Lower leg skin (tissue), 4 donors: ENCODE data around the gene FABP1. TPM values are rescaled to one million over a fixed set of nuclear protein-coding genes. Genes with fewer than 3 reads are reported as not detected.

Experiments
- DNase-seq, 2 donors: peaks; one replicate each; pipeline ENCODE4 v3.0.0-alpha.2; 2019; ENCODE audit warnings: low spot score in 2 of 2
- H3K4me3 ChIP-seq: fragments of 200-600 bp; sonication (generic); 2 replicates; pipeline ENCODE4 v1.5.1; 2017; ENCODE audit warnings: mild to moderate bottlenecking, low read depth; ENCODE audit not compliant: poor library complexity, severe bottlenecking
- CTCF ChIP-seq, 3 donors: fragments of 450-650 bp; IDR thresholded peaks; one replicate each; pipeline ENCODE4 v1.5.1; 2016; ENCODE audit warnings: antibody characterized with exemption in 3 of 3, mild to moderate bottlenecking in 3 of 3, moderate library complexity in 2 of 3
- POLR2A ChIP-seq, 2 donors: fragments of 450-650 bp; IDR thresholded peaks; one replicate each; pipeline ENCODE4 v1.6.1; 2016 to 2017; ENCODE audit warnings: antibody characterized with exemption in 2 of 2, mild to moderate bottlenecking in 1 of 2, moderate library complexity in 1 of 2
- WGBS, 2 donors: methylation state at CpG; one replicate each; pipeline ENCODE4 v1.1.5; 2018; 5-methylcytosine and 5-hydroxymethylcytosine counted together
- intact Hi-C: fragments of 100-400 bp; cut with DNase I; formaldehyde crosslinking; loops from one replicate; pipeline ENCODE4 v1.15.0; 2023; ENCODE audit warnings: low total_unique reads
- total RNA-seq, 4 donors: library from RNA; depleted of rRNA; stranded (reverse); fragments of >200 nt; gene quantifications; one replicate each; pipeline ENCODE4 v1.1.0, GENCODE V29; 2016

The FABP1 gene
- total RNA-seq, 4 donors from 2014 or later, result not detected

GRCh38 chr2:88170472-88170892 is 42.6 kb upstream of the FABP1 start:
- peak overlapping the region; percentile 40 for H3K4me3 ChIP-seq
- 3 to 5% methylated on average over 19 to 30 of the region's 37 CpGs for WGBS, 2 donors
- peak in 1 of 2 donors; percentile 88 for DNase-seq
- TF ChIP-seq CTCF (IDR thresholded peaks at IDR 0.05) (no peak), POLR2A (IDR thresholded peaks at IDR 0.05) (no peak)
- intact Hi-C loops, result loop anchor here (10.0 kb wide), 1 partner anchor 116 kb away; the partner anchor contains the start of gene KRCC1

- TF ChIP-seq POLR2A (IDR thresholded peaks at IDR 0.05) (no peak), CTCF (IDR thresholded peaks at IDR 0.05) (no peak)
These were observed 40.5 kb upstream of the FABP1 start for GRCh38 chr2:88168386-88168785.

GRCh38 chr2:88167740-88168139 is 39.9 kb upstream of the FABP1 start:
- no peak overlapping the region for H3K4me3 ChIP-seq
- WGBS, 2 donors, result 93% methylated on average over 2 of the region's 2 CpGs
- intact Hi-C loops, result no loop called here
- TF ChIP-seq POLR2A (IDR thresholded peaks at IDR 0.05) (no peak), CTCF (IDR thresholded peaks at IDR 0.05) (no peak)
- peak in 1 of 2 donors; percentile 61 for DNase-seq

More at GRCh38 chr2:88168386-88168785, 40.5 kb upstream of the FABP1 start:
- H3K4me3 ChIP-seq, result no peak overlapping the region
- no peak for DNase-seq
- intact Hi-C loops, result no loop called here
- 77 to 81% methylated on average over 7 of the region's 7 CpGs for WGBS, 2 donors

- intact Hi-C loops, result no loop called here
- no peak overlapping the region for H3K4me3 ChIP-seq
- no peak for DNase-seq
- WGBS, 2 donors, result 0% methylated on average over 1 of the region's 1 CpG
- TF ChIP-seq CTCF (IDR thresholded peaks at IDR 0.05) (no peak), POLR2A (IDR thresholded peaks at IDR 0.05) (no peak)
These were observed 37.6 kb upstream of the FABP1 start for GRCh38 chr2:88165332-88166003.

- intact Hi-C loops, result no loop called here
- H3K4me3 ChIP-seq, result no peak overlapping the region
- 68 to 76% methylated on average over 11 of the region's 11 CpGs for WGBS, 2 donors
- TF ChIP-seq CTCF (IDR thresholded peaks at IDR 0.05) (no peak), POLR2A (IDR thresholded peaks at IDR 0.05) (no peak)
- no peak for DNase-seq
These were observed 33.8 kb upstream of the FABP1 start for GRCh38 chr2:88161446-88162244.
